Spleen (tissue), 11 donors: ENCODE results near the gene CFAP157. TPM values are rescaled to one million over a fixed set of nuclear protein-coding genes. Genes with fewer than 3 reads are reported as not detected.

Source experiments
- DNase-seq: peaks from one replicate; pipeline ENCODE4 v3.0.0-alpha.2; 2020
- H3K27ac ChIP-seq, 8 donors: fragments of 200-600 bp; sonication (generic) in 7 of 8; 1 replicate in 4 of 8; 2 replicates in 4 of 8; pipeline versions ENCODE4 v1.5.0 to v1.8.0; 2016 to 2021; ENCODE audit warnings: inconsistent platforms in 4 of 8, mild to moderate bottlenecking in 4 of 8, moderate library complexity in 1 of 8
- H3K27me3 ChIP-seq, 7 donors: fragments of 200-600 bp; sonication (generic) in 6 of 7; replicated peaks in 1 of 7; 1 replicate in 4 of 7; 2 replicates in 3 of 7; pipeline versions ENCODE4 v1.5.0 to v1.8.0; 2016 to 2021; ENCODE audit warnings: inconsistent platforms in 3 of 7, mild to moderate bottlenecking in 1 of 7
- H3K36me3 ChIP-seq, 6 donors: fragments of 200-600 bp; sonication (generic) in 5 of 6; 1 replicate in 4 of 6; 2 replicates in 2 of 6; pipeline versions ENCODE4 v1.5.0 to v1.8.0; 2016 to 2021; ENCODE audit warnings: inconsistent platforms in 2 of 6
- H3K4me1 ChIP-seq, 6 donors: fragments of 200-600 bp; sonication (generic) in 5 of 6; 1 replicate in 3 of 6; 2 replicates in 3 of 6; pipeline versions ENCODE4 v1.5.0 to v1.8.0; 2016 to 2021; ENCODE audit warnings: inconsistent platforms in 3 of 6
- H3K4me3 ChIP-seq, 8 donors: fragments of 200-600 bp; sonication (generic) in 7 of 8; 1 replicate in 4 of 8; 2 replicates in 4 of 8; pipeline versions ENCODE4 v1.5.0 to v1.8.0; 2016 to 2021; ENCODE audit warnings: inconsistent platforms in 4 of 8, mild to moderate bottlenecking in 4 of 8, moderate library complexity in 2 of 8
- H3K9me3 ChIP-seq, 8 donors: fragments of 200-600 bp; sonication (generic) in 7 of 8; 1 replicate in 4 of 8; 2 replicates in 4 of 8; pipeline versions ENCODE4 v1.5.0 to v1.8.0; 2016 to 2021; ENCODE audit warnings: inconsistent platforms in 4 of 8
- CTCF ChIP-seq, 11 experiments: fragments of 200-600 bp in 7 of 11; fragments of 450-650 bp in 4 of 11; sonication (generic) in 4 of 11; IDR thresholded peaks in 8 of 11; conservative IDR thresholded peaks in 3 of 11; 1 replicate in 7 of 11; 2 replicates in 4 of 11; pipeline versions ENCODE4 v1.4.0 to v1.8.0; 2016 to 2021; ENCODE audit warnings: antibody characterized with exemption in 11 of 11, inconsistent platforms in 4 of 11, mild to moderate bottlenecking in 1 of 11
- POLR2A ChIP-seq, 3 donors: fragments of 450-650 bp; IDR thresholded peaks; one replicate each; pipeline ENCODE4 v1.5.1; 2017; ENCODE audit warnings: antibody characterized with exemption in 3 of 3, mild to moderate bottlenecking in 1 of 3
- POLR2AphosphoS5 ChIP-seq, 3 donors: sonication (generic); formaldehyde crosslinking; IDR thresholded peaks; one replicate each; pipeline ENCODE4 v1.5.1; 2017; ENCODE audit warnings: antibody characterized with exemption in 3 of 3
- WGBS, 5 donors: extraction: QIAGEN DNeasy Blood & Tissue Kit in 3 of 5; methylation state at CpG; one replicate each; pipeline versions ENCODE4 v1.1.5 to v1.1.7; 2013 to 2018; 5-methylcytosine and 5-hydroxymethylcytosine counted together
- intact Hi-C: fragments of 100-400 bp; cut with DNase I; formaldehyde crosslinking; loops from one replicate; pipeline ENCODE4 v1.15.0; 2023; ENCODE audit warnings: low total_unique reads
- polyA plus RNA-seq, 3 donors: library from polyadenylated mRNA; stranded (reverse); fragments of 200-250 nt; gene quantifications; one replicate each; pipeline ENCODE4 v1.2.1, GENCODE V29; 2013
- total RNA-seq, 7 donors: library from RNA; depleted of rRNA in 3 of 7; stranded (reverse); fragments of >200 nt in 3 of 7; fragmentation: NEBNext Ultra II Directional in 4 of 7; extraction: Animal tissue kit (Norgen Biotek cat#: 25700) in 4 of 7; gene quantifications; one replicate each; pipeline versions ENCODE4 v1.1.0 to v1.2.1, GENCODE V29; 2016 to 2021
- donor health status: healthy with polysubstance abuse.
- donor health status: DM: no; HTN: no; CAD: no; lungs with moderate emphysema.
- donor health status: DM: no; HTN: no; CAD: no.
- donor health status: Bipolar disorder and iron deficiency.
- donor health status: healthy.
- donor health status: DM: no; HTN: no; CAD: no.
- donor health status: DM: yes; HTN: yes; CAD: no.

Gene CFAP157
- total and polyA plus RNA-seq, 10 donors, result 0.09 to 0.21 (median 0.13) TPM; not detected in 3

- Histone ChIP-seq H3K9me3 (no peaks in the 10 kb centered on the region), H3K4me3 (peak overlapping the region; percentile 58 to 97 (median 84)), H3K36me3 (peaks cover 0 to 54% (median 31%) of the 10 kb centered on the region in 6 donors), H3K27me3 (no peaks in the 10 kb centered on the region), H3K4me1 (peaks cover 17 to 67% (median 51%) of the 10 kb centered on the region in 6 donors), H3K27ac (peak overlapping the region; percentile 93 to 99 (median 96))
- WGBS, 5 donors, result 49 to 72% (median 62%) methylated on average over 20 to 22 of the region's 22 CpGs
- intact Hi-C loops, result loop anchor here (5.0 kb wide), 1 partner anchor 142 kb away; no protein-coding TSS in a partner anchor
- TF ChIP-seq CTCF (IDR thresholded peaks at IDR 0.05 in 8 of 11, conservative IDR thresholded peaks at IDR 0.05 in 3 of 11) (no peak), POLR2AphosphoS5 (IDR thresholded peaks at IDR 0.05) (no peak), POLR2A (IDR thresholded peaks at IDR 0.05) (no peak)
- peak; percentile 89 for DNase-seq
These were observed 27.5 kb downstream of the CFAP157 start for GRCh38 chr9:127734247-127734746.

- Histone ChIP-seq H3K9me3 (no peaks in the 10 kb centered on the region), H3K4me3 (peak within 1 kb of the TSS; percentile 58 to 97 (median 84)), H3K27ac (peak within 1 kb of the TSS; percentile 93 to 99 (median 96)), H3K27me3 (no peaks in the 10 kb centered on the region), H3K36me3 (peaks cover 0 to 60% (median 37%) of the 10 kb centered on the region in 6 donors), H3K4me1 (peaks cover 17 to 67% (median 51%) of the 10 kb centered on the region in 6 donors)
- WGBS, 5 donors, result 0 to 1% (median 0%) methylated on average over 28 to 76 of the region's 76 CpGs
- intact Hi-C loops, result loop anchor here (5.0 kb wide), 3 partner anchors 47 to 187 kb away; no protein-coding TSS in a partner anchor
- TF ChIP-seq CTCF (IDR thresholded peaks at IDR 0.05 in 8 of 11, conservative IDR thresholded peaks at IDR 0.05 in 3 of 11) (peak; percentile 91 to 100 (median 98)), POLR2A (IDR thresholded peaks at IDR 0.05) (peak in 2 of 3 donors; percentile 35 to 56), POLR2AphosphoS5 (IDR thresholded peaks at IDR 0.05) (peak; percentile 89 to 95 (median 92))
- peak; percentile 99 for DNase-seq
These were observed 28.1 kb downstream of the CFAP157 start, which contains the start of gene TOR2A for GRCh38 chr9:127734747-127735529. Gene TOR2A (minus strand): TSS chr9:127735294. CDS start chr9:127735270, 24 bp downstream.

DNA sequence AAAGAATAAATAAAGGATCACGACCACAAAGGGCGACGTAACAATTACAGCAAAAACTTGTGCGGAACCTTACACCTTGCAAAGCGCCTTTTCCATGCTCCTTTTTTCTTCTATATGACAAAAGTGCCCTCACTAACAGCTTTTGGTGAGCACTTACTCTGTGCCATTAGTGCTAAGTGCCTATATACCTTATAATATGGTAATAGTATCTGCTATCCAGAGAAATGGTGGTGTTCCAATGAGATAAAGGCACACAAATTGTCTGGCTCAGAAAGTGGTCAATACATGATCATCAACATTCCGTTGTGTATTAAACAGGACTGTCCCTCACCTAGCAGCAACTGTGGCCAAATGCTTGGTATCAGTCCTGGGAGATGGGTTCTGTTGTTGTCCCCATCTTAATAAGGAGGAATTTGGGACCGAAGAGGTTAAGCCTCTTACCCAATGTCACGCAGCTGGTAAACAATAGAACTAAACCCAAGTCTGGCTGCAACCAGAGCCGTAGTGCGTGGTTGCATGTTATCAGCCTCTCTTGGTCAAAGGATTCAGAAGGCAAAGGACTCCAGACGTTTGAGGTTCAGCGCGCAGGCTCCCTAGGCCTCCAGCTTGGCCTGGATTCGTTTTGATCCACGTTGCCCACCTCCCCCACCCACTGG lies 28.9 kb downstream of the CFAP157 start:
- intact Hi-C loops, result loop anchor here (5.0 kb wide), 2 partner anchors 47 to 187 kb away; no protein-coding TSS in a partner anchor
- Histone ChIP-seq H3K4me3 (peak overlapping the region in 5 of 8 donors; percentile 78 to 97 (median 87)), H3K9me3 (no peaks in the 10 kb centered on the region), H3K27ac (peak overlapping the region; percentile 93 to 99 (median 96)), H3K4me1 (peaks cover 17 to 69% (median 49%) of the 10 kb centered on the region in 6 donors), H3K36me3 (peaks cover 0 to 61% (median 44%) of the 10 kb centered on the region in 6 donors), H3K27me3 (no peaks in the 10 kb centered on the region)
- TF ChIP-seq CTCF (IDR thresholded peaks at IDR 0.05 in 8 of 11, conservative IDR thresholded peaks at IDR 0.05 in 3 of 11) (no peak), POLR2AphosphoS5 (IDR thresholded peaks at IDR 0.05) (no peak), POLR2A (IDR thresholded peaks at IDR 0.05) (no peak)
- DNase-seq, result no peak
- WGBS, 5 donors, result 41 to 50% (median 43%) methylated on average over 15 of the region's 15 CpGs
